SK-N-DZ (cell line): ENCODE measurements around the gene HORMAD1.
"Not testable (repeated sequence)": the region's sequence is repeated elsewhere in the genome, so short reads cannot be mapped to it uniquely, and the experiment has no call there.

Experiments used
- DNase-seq: peaks from one replicate; pipeline ENCODE4 v3.0.0-alpha.2; 2015; ENCODE audit warnings: low spot score
- small RNA-seq, 2 experiments: library from RNA; depleted of rRNA; stranded (forward); fragments of <200 nt; gene quantifications; one replicate each; pipeline ENCODE3, GENCODE V24; 2014

HORMAD1 gene

DNA sequence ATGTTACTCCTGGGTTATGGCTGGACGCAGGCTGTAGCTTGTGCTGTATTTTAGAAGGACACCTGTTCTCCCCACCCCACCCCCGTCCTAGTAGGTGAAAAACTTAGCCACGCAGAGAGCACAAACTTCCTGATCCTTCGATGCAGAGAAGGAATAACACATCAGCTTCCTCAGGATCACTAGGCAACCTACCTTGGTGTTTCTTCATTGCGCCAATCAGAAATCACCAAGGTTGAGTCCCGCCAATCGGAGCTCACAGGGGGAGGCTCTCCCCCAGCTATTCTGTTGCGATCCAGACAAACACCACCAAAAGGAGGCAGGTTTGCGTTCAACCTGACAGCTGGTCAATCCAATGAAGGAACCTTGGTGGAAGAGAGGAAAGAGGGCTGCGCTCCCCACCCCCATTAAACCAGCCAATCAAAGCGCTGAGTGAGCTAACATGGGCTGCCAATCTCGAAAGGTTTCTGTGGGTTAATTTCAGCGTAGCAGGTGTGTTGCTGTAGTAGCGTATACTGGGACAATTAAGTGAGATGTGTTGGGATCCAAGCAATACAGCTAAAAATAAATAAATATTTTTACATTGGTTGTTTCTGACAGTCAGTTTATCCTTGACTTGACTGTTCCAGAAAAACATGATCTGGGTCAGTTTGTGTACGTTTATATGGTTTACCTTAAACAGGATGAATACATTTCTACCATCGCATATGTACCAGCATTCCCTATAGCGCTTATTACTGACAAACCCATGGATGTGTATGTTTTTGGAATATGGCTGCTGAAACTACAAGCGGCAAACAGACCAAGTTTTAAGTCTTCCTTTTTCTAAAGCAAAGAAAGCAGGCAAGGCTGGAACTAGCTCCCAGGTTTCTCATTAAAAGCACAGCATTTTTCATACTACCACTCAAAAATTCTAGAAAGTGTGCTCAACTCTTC, 23.4 kb downstream of the HORMAD1 start, which contains the start of gene GOLPH3L:
Gene GOLPH3L (minus strand): TSS at position 160 of the 933 bp plus-strand sequence. CDS start 2,316 bp downstream, outside the sequence.
- DNase-seq, result peak; percentile 100

DNA sequence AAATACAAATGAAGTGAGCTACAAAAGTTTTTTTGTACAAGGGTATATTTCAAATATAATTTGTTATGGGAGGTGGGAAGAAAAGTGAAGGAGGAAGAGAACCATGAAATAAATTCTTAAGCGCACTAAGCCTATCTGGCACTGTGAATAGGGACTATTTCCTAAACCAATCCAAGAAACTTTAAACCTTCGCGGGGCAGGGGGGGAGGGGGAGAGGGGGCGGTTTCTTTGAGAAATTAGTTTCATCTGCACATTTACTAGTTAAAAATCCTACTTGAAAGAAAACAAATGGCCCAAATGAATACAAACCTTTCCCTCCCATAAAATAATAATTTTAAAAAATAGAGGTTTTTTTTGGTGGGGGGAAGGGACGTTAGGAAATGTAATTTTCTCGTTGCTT, 24.1 kb downstream of the HORMAD1 start:
- DNase-seq, result no peak

DNA sequence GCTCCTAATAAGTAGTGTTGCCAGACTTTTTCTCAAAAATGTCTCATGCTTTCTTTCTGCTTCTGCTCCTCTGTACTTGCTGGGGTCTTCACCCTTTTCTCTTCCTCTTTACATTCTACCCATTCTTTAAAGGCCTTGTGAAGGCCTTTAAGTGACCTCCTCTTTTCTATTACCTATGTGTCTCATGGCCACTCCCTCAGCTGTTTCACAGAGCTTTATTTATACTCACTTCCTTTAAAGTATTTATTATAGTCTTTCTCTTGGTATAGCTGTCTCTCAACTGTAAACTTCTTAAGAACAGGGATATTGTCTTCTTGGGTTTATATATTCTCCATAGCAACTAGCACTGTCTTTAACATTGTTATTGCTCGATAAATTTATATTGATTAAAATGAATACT, 24.5 kb downstream of the HORMAD1 start:
- DNase-seq, result no peak

DNA sequence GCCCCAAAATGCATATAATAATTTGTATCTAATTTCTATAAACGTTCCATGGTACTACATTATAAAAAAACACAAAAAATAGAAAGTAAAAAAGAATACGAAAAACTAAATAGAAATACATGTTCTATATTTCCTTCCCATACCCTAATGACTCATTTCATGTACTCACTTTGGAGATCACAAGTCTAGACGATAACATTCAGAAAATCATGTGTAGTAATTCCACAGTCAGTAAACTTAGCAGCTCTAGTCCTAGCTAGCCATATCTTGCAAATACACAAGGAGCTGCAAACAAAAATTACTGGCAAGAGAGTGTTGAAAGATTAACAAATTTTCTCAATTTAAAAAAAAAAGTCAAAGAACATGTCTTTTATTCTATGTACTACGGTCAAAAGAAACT, 25.1 kb downstream of the HORMAD1 start:
- DNase-seq, result no peak

DNA sequence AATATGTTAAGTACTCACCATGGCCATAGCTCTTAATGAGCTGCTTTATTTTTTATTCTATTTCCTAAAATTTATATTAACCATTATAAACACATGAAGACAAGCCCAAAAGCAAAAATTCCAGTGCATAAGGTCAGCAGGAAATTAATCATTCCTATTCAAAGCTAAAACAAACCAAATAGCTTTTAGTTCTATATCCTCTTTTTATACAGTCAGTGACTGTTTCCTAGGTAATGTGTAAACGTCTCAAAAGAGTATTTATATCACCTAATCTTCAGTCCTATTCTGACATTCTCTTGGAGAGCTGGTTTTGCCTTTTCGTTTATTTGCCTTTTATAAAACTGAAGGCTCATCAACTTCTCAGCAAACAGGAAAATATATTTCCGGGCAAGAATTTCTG, 28.0 kb downstream of the HORMAD1 start:
- no peak for DNase-seq

DNA sequence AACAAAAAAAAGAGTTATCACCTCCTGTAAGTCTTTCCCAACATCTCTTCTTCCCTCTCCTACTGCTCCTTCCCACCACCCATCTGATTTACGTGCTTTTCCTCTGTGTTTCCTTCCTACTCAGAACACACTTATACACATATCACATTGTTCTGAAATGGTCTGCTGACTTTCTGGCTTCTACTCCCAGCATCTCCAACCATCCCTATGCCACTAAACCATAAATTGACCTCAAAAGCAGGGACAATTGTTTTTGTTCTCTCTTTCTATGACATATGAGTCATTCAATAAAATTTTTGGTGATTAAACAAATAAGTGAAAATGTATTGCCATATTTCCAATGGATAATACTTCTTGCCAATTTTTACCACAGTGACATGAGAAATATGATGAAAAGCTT, 31.9 kb downstream of the HORMAD1 start:
- DNase-seq, result no peak

DNA sequence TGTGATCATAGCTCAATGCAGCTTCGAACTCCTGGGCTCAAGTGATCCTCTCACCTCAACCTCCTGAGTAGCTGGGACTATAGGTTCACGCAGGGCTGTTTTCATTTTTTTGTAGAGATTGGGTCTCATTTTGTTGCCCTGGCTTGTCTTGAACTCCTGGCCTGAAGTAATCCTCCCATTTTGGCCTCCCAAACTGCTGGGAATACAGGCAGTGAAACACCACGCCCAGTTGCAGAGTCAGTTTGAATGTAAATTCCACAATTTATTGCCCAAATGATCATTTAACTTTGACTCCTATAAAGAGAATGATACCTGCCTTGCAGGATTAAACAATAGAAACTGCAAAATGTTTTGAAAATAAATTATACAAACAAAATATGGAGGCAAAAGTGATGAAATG, 34.4 kb downstream of the HORMAD1 start:
- DNase-seq, result no peak

DNA sequence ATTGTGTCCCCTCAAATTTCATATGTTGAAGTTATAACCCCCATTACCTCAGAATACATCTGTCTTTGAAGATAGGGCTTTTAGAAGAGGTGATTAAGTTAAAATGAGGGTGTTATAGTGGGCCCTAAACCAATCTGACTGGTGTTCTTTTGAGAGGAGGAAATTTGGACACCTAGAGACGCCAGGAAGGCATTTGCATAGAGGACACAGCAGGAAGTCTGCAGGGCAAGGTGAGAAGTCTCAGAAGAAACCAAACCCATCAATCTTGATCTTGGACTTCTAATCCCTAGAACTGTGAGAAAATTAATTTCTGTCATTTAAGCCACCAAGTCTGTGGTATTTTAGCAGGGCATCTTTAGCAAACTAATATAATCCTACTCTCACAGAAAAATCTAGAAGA, 36.8 kb downstream of the HORMAD1 start:
- no peak for DNase-seq

DNA sequence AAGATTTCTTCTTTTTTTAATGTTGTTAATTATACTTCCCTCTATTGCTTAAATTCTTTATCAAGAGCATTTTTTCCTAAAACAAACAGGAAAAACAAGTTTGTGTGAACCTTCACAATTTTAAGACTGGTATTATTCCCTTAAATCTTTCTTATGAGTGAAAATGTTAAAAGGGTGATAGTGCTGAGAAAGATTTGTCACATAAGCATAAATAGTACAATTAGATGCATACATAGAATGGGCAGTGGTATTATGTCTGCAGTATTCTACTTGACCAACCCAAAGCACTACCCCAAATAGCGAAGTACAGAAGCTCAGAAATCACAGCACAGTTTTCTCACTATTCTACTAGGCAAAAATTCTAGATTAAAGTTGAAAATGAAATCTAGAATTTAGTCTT, 41.7 kb downstream of the HORMAD1 start:
- no peak for DNase-seq

DNA sequence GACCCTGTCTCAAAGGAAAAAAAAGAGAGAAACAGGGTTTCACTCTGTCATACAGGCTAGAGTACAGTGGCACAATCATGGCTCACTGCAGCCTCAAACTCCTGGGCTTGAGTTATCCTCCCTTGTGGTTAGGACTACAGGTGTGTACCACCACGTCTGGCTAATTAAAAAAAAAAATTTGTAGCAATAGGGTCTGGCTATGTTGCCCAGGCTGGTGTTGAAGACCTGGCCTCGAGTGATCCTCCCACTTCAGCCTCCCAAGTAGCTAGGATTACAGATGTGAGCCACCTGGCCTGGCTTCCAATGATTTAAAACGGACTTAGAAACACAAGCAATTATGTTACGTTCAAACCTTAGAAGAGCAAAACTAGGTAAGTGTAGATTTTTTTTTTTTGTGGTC, 45.8 kb downstream of the HORMAD1 start:
- DNase-seq, result no peak

DNA sequence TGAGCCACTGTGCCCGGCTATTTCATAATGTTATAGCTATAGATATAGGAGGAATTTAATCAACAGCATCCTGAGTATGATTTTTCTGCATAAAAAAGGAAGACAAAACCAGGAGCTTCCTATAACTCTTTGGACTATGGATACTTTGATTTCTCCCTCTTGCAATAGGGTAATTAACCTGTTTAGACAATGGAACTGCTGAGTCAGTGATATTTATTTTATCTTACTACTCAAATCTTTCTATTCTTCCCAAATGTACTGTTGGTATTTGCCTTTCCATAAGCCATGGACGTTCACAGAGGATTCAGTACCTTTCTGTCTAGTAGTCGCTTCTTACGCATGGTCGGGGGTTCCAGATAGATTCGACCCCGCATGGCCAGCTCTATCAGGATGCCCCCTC, 57.4 kb downstream of the HORMAD1 start:
- no peak for DNase-seq

DNA sequence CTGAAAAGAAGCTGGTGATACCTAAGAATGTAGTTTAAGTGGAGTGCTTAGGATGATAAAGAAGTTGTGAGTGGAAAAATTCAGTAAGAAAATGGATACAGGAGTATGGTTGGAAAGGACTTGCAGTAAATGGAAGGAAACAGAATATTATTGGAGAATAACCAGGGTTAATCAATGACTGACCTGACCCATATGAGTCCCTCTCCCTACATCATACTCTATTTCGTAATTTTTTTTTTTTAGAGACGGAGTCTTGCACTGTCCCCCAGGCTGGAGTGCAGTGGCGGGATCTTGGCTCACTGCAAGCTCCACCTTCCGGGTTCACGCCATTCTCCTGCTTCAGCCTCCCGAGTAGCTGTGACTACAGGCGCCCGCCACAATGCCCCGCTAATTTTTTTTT, 57.9 kb downstream of the HORMAD1 start:
- no peak for DNase-seq

DNA sequence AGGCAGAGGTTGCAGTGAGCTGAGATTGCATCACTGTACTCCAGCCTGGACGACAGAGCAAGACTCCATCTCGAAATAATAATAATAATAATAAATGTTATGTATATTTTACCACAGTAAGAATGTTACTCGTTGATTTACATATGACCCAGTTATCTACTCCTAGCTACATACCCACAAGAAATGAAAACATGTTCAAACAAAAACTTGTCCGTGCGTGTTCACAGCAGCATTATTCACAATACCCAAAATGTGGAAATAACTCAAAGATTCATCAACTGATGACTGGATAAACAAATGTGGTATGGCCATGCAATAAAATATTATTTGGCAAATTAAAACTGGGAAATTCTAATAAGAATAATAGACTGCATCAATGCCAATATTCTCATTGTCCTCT, 59.5 kb downstream of the HORMAD1 start:
- no peak for DNase-seq

DNA sequence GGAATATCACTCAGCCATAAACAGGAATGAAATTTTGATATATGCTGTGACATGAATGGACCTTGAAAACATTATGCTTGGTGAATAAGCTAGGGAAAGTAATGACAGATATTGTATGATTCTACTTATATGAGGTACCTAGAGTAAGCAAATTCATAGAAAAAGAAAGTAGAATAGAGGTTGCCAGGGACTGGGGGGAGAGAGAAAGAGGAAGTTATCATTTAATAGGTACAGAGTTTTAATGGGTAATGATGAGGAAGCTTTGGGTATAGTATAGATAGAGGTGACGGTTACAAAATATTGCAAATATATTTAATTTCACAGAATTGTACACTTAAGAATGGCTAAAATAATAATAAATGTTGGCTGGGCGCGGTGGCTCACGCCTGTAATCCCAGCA, 60.1 kb downstream of the HORMAD1 start:
- no peak for DNase-seq

DNA sequence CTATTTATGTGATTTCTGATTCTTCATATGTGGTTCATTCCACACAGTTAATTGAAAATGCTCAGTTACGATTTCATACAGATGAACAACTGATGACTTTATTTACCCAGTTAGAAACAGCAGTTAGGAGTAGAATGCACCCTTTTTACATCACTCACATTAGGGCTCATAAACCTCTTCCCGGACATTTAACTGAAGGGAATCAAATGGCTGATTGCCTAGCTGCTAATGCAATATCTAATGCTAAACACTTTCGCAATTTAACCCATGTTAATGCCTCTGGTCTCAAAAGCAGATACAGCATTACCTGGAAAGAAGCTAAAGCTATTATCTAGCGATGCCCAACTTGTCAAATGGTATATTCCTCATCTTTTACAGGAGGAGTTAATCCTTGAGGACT, 63.6 kb downstream of the HORMAD1 start:
- DNase-seq, result not testable (repeated sequence)

DNA sequence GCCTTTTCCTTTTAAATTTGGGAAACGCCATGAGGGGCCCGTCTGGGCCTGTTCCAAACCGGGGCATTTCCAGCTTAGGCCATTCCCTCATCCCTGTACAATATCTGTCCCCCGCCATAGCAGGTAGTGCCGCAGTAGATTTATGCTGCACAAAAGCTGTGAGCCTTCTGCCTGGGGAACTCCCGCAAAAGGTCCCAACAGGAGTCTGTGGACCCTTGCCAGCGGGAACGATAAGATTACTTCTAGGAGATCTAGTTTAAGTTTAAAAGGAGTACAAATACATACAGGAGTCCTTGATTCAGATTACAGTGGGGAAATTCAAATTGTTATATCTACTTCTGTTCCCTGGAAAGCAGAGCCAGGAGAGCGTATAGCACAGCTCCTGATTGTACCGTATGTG, 66.1 kb downstream of the HORMAD1 start:
- DNase-seq, result not testable (repeated sequence)

DNA sequence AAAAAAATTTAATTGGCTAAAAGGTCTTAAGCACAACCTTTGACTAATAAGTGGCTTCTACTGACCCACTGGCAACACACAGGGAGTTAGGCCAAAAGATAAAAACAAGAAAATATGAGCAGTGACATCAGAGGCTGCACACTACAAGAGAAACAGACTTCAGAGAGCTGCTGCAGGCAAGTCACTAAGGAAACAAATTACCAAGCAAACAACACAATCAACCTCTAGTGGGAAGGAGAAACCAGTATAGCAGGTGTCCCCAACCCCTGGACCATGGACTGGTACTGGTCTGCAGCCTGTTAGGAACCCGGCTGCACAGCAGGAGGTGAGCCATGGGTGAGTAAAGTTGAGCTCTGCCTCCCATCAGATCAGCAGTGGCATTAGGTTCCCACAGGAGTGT, 70.5 kb downstream of the HORMAD1 start:
- no peak for DNase-seq

DNA sequence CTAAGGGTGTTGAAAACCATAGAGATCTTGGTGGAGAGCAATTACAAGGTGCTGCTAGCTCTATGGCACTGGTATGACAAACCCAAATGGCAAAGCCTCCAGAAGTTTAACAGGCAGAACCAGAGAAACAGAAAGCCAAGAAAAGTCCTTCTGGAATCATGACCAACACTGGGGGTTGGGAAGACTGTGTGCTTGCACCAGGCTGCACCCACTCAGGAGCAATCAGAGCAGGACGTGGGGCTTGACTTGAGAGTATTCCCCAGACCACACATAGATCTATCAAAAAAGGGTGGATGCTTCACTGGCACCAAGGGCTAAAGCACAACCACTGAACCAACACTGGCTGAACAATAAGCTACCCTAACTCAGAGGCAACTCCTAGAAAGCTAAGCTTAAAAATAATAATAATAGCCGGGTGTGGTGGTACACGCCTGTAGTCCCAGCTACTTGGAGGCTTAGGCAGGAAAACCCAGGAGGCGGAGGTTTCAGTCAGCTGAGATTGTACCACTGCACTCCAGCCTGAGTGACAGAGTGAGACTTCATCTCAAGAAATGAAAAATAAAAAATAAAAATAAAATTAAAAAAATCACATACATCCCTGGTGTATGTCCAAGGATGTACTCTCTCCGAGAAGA, 71.1 kb downstream of the HORMAD1 start:
- no peak for DNase-seq

Small RNA genes within 50 kb of the gene (small RNA-seq; reads per million reads assigned to genes)
- 0 reads per million in 2 experiments for gene RNU6-1042P
